NK-92 (cell line): ENCODE data around the gene PIAS1.
"Not testable (repeated sequence)": the region's sequence is repeated elsewhere in the genome, so short reads cannot be mapped to it uniquely, and the experiment has no call there.

Source experiments
- DNase-seq: peaks from one replicate; lab custom pipeline; 2025; ENCODE audit not compliant: unreplicated experiment; lab: John Stamatoyannopoulos, UW

The PIAS1 gene

DNA sequence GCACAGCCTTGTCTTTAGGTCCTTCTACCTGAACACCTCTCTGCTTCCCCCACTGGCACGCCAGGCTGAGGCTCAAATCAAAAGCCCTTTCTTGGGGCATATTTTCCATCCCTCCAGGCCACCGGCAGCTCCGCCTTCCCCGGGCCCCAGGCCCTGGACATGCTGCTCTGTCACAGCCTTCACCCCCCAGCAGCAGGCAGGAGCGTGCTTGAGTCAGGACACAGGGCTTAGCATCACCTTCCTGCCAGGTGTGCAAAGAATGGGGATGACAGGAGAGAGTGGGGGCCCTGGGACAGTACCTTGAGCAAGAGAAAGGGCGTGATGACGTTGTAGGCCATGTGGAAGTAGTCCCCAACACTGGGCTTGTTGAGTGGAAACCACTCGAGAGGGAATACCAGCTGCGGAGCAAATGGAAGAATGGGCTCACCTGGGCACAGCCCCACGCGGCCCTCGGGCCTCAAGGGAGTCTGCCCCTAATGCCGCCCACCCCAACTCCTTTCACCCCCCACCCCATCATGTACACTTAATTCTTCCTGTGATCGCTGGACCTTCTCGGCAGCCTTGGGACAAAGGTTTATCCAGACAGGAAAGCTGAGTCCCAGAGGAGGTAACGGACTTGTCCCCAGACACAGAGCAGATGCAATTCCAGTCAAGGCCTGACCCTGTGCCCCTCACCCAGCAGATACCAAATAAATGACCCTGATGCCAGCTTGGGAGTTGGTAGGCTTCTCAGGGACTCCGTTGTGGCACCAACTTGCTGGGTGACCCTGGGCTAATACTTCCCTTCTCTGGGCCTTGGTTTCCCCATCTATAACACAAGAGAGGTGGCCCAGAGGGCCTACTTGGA is 160.1 kb downstream of the PIAS1 start:
- no peak for DNase-seq

DNA sequence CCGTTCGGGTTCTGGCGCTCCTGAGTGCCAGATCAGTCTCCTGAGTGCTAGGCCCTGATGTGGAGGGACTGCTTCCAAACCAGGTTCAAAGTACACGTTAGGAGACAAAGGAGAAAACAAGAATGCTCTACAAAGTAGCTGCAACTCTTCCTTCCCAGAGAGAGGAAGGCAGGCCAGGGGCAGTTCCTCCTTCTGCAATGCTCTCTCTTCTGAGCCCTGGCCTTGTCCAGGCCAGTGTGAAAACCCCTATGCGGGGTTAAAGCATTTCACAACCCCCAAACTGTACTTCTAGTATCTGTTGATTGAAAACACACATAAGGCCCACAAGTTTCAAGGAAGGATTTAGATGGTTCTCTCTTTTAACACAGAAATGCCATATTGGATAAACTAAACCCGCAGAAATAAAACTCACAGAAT is 160.7 kb downstream of the PIAS1 start:
- DNase-seq = no peak

DNA sequence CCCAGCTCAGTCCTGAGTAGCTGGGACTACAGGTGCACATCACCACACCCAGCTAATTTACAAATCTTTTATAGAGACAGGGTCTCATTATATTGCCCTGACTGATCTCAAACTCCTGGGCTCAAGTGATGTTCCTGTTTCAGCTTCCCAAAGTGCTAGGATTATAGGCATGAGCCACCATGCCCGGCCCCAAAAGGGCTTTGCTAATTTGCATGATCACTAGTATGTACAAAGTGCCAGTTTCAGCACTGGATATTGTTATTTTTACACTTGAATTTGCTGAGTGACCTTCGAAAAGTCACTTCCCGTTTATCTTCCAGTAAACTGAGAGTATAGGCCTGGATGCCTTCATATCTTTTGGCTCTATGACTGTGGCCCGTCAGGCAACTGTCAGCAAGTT is 163.2 kb downstream of the PIAS1 start:
- no peak for DNase-seq

DNA sequence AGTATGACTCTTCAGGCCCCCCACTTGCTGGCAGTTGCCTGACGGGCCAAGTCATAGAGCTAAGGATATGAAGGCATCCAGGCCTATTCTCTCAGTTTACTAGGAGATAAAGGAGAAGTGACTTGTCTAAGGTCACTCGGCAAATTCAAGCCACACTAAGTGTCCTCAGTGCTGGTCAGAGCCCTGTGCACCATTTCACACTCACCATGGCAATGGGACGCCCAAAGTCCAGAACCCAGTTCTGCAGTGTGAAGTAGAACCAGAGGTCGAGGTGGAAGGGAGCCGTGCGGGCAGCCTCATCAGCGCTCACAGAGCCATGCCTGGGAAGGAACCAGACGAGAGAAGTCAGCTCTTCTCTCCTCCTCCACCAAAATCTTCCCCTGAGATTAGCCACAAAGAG is 164.2 kb downstream of the PIAS1 start:
- DNase-seq = no peak

DNA sequence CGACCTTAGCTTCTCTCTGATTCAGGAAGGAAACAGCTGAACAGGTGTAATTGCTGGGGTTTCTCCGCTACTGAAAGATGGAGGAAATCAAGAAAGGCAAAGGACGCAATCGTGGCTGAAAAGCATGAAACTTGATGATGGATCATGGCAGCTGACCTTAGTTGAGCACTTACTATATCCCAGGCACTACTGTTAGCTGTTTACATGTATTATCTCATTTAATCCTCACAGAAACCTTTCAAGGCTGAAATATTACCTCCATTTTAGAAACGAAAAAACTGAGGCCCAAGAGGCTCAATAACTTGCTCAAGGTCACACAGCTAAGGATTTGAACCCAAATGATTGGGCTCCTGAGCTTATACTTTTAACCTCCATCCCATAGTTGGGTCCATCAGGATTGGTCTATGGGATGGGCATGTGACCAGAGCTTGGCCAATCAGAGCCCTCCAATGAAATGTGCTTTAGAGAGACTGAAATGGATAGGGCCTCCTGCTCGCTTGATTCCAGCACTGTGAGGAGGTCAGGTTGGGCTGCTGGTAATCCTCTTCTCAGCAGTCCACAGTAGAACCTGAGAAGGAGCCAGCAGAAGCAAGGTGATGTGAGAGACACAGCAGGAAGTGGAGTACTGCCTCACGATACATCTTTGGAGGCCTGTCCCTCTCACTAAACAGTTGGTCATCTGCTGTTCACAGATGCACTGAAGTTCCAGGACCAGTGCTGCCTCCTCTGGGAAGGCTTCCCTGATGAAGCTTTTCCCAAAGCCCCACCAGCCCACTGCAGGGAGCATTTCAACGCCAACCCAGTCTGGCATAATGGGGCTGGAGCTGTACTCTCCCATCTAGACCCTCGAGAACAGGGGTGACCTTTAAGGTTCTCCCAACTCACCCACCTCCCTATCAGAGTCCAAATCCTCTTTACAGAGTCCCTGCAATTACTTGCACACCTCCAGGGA is 165.0 kb downstream of the PIAS1 start:
- no peak for DNase-seq

DNA sequence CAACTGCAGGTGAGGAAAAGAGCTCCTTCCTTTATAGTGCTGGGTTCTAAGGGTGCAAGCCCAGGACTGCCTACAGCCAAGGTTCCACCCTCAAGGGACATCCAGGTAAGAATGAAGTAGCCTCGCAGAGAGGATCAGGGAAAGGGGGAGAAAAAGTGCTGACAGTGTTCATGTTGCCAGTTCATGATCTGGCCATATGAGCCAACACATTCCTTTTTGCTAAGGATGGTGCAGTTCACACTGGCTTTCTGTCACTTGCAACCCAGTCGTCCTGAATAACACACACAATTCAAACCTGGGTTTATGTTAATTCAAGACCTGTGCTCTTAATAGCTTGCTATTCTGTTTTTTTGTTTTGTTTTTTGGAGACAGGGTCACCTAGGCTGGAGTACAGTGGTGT is 166.4 kb downstream of the PIAS1 start:
- no peak for DNase-seq

DNA sequence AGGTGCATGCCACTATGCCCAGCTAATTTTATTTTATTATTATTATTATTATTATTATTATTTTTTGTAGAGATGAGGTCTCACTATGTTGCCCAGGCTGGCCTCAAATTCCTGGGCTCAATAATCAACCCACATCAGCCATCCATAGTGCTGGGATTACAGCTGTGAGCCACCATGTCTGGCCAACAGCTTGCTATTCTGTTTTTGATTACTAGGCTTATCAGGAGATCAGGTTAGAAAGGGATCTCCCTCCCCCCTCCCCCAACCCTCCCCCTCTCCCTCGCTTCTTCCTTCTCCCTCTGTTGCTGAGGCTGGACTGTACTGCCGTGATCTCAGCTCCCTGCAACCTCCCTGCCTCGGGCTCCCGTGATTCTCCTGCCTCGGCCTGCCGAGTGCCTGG is 166.9 kb downstream of the PIAS1 start:
- DNase-seq = no peak

DNA sequence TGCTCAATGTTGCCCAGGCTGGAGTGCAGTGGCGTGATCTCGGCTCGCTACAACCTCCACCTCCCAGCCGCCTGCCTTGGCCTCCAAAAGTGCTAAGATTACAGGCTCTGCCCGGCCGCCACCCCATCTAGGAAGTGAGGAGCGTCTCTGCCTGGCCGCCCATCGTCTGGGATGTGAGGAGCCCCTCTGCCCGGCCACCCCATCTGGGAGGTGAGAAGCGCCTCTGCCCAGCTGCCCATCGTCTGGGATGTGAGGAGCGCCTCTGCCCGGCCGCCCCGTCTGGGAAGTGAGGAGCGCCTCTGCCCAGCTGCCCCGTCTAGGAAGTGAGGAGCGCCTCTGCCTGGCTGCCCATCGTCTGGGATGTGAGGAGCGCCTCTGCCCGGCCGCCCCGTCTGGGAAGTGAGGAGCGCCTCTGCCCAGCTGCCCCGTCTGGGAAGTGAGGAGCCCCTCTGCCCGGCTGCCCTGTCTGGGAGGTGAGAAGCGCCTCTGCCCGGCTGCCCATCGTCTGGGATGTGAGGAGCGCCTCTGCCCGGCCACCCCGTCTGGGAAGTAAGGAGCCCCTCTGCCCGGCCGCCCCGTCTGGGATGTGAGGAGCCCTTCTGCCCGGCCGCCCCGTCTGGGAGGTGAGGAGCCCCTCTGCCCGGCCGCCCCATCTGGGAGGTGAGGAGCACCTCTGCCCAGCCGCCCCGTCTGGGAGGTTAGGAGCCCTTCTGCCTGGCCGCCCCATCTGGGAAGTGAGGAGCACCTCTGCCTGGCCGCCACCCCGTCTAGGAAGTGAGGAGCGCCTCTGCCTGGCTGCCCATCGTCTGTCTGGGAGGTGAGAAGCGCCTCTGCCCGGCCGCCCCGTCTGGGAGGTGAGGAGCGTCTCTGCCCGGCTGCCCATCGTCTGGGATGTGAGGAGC is 167.7 kb downstream of the PIAS1 start:
- DNase-seq = not testable (repeated sequence)

DNA sequence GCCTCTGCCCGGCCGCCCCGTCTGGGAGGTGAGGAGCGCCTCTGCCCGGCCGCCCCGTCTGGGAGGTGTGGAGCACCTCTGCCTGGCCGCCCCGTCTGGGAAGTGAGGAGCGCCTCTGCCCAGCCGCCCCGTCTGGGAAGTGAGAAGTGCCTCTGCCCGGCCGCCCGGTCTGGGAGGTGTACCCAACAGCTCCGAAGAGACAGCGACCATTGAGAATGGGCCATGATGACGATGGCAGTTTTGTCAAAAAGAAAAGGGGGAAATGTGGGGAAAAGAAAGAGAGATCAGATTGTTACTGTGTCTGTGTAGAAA is 168.3 kb downstream of the PIAS1 start:
- DNase-seq = not testable (repeated sequence)

DNA sequence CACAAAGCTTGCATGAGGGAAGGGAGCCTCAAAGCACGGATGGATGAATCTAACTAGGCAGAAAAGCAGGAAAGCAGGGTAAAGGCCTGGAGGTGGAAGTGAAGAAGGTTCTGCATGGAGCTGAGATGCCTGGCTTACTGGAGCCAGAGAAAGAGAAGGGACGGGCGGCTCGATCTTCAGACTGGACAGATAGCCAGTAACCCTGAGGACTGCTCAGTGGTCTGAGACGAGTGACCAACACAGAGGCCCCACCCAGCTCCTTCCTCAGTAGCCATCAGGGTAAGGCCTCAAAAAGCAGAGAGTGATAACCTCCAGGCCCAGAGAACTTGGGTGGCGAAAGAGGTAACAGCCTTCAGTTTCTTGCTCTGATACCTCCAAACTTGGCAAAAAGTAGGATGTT is 169.1 kb downstream of the PIAS1 start:
- no peak for DNase-seq

DNA sequence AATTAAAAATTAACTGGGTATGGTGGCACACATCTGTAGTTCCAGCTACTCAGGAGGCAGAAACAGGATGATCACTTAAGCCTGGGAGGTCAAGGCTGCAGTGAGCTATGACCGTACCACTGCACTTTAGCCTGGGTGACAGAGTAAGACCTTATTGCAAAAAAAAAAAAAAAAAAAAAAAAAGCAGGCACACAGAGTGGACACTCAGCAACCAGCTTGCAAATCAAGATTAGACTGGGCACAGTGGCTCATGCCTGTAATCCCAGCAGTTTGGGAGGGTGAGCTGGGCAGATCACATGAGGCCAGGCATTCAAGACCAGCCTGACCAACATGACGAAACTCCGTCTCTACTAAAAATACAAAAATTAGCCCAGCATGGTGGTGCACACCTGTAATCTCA is 170.0 kb downstream of the PIAS1 start:
- DNase-seq = no peak

DNA sequence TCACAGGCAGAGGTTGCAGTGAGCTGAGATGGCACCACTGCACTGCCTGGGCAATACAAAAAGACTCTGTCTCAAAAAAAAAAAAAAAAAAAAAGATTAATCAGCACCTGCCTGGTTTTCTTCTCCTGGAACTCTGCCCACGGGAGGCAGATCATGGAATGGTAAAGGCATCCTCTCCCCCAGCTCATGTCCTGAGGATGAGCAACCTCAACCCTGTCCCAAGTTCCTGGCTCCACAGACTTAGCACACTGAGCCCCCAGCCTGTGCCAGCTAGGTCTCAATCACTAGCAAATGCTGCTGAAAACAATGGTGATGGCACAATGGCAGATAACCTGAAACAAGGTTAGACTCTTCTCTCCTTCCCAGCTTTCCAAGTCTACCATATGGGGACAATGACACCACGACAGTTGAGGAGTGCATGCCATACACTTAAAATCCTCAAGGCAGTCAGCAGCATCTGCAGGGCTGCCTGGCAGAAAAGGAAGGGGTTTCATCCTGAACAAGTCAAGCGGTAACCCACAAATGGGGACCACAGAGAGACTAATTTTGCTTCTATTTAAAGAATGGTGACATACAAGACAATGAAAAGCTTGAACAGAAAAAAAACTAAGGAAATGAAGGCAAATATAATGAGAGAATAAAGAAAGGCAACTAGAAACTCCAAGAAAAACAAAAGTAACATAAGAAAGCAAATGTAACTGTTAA is 170.6 kb downstream of the PIAS1 start:
- DNase-seq = no peak

DNA sequence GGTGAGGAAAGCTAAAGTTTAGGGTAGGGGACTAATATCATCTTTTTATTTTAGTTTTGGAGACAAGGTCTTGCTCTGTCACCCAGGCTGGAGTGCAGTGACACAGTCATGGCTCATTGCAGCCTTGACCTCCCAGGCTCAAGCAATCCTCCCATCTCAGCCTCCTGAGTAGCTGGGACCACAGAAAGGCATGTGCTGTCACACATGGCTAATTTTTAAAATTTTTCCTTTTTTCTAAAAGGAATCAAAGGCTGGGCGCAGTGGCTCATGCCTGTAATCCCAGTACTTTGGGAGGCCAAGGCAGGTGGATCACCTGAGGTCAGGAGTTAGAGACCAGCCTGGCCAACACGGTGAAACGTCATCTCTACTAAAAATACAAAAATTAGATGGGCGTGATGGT is 171.3 kb downstream of the PIAS1 start:
- not testable (repeated sequence) for DNase-seq

DNA sequence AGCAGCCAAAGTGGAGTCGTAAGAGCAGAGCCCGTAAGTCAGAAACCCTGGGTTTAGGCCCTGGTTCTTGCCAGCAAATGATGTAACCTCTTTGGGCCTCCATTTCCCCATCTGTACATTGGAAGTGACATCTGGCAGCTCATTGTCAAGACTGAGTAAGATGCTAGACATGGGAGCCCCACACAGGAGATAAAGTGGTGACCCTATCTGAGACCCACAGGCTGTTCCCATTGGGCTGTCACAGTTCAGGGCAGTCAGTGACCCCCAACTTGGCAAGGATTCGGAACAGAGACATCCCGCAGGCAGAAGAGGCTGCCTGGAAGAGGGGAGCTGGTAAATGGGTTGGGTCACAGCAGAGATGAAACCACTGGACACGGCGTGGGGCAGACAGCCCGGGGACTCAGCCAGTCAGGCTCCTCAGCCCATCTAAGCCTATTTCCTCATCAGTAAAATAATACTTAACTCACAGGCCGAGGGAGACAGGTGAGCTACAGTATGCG is 173.6 kb downstream of the PIAS1 start:
- no peak for DNase-seq

DNA sequence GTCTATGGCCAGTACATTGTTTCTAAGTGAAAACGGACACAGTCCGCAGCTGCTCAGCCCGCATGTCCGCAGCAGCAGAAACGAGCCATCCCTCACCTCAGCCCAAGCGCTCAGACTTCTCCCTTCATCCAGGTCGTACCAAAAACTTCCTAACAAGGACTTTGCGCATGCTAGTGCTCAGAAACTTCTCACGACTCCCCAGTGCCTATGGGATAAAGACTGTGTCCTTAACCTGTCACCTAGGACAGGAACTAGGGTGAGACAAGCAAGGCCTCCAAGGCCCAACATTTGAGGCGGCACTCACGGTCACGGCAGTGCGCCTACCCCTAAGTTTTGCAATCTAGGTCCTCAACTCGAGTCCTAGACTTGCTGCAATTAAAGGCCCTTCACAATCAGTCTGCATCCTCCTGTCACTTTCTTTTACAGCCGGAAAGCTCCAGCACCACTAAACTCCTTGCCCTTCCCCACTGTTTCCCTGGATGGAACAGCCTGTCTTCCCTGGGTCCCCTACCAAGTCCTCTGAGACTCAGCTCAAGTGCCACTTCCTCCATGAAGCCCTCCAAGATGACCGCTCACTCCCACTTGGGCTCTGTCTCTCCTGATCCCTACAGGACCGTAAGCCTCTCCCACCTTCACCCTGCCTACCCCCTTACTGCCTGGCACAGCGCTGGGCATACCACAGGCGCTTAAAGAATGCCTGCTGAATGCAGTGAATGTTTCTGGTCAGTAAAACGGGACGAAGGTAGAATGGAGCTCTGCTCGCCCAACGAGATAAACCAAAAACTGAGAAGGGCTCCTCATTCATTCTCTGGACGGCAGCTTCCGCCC is 174.2 kb downstream of the PIAS1 start:
- DNase-seq = no peak

DNA sequence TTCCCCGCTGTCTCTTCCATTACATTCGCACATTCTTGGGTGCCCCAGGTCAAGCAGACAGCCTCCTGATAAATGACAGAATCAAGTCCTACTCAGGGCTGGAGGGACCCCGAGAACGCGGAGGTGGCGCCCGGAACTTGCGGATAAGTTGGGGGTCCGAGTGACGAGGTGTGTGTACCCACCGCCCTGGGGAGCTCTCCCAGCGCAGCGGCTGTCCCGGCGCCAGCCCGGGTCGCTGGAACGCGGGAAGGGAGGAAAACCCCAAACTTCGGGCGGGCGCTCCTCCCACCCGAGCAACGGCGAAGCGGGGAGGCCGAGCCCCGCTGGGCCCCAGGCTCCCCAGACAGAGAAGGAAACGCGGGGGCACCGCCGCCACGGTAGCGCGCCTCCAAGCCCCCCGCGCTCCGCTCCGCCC is 174.9 kb downstream of the PIAS1 start:
- DNase-seq = no peak

DNA sequence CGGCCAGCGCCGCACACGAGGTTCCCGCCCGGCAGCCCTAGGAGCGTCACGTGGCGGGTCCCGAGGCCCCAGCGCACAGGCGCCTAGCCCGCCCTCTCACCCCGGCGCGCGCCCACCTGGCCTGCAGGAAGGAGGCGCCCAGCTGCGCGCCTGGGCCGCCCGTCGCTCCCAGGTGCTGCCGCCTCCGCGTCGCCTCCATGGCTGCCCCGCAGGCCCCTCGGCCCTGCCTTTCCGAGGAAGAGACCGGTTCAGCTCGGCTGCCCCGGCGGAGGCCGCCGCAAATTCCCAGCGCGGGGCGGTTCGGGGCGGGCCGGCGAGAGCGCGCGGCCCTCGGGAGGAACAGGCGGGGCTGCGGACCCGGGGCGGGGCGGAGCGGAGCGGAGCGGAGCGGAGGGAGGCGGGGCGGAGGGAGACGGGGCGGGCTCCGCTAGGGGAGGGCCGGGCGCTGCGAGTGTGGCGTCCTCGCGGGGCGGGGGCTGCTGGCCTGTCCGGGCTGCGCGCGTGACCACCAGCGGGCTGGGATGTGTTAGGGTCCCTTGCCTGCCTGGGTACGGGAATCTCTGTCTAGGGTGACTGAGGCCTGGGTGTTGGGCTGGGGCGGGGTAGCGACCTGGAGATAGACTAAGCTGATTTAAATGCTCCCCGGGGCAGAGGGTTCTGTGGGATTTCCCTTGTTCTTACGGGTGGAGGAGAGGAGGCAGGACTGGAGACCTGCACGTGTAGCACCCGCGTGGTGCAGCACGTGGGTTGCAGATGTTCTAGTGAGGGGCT is 175.5 kb downstream of the PIAS1 start, which contains the start of gene CLN6:
Gene CLN6, minus strand, starts transcription at position 343 of the 771 bp plus-strand sequence. Its CDS starts 144 bp downstream, at position 199.
- DNase-seq = no peak
